Pancreas (tissue), 10 donors: Measurements from ENCODE around the gene EVA1A. TPM values are rescaled to one million over a fixed set of nuclear protein-coding genes. Genes with fewer than 3 reads are reported as not detected.

ENCODE experiments used
- ATAC-seq, 4 donors: fragments of 200-7000 bp; cut with Tn5 transposase; one replicate each; pipeline versions ENCODE4 v1.8.0 to v1.9.1; 2020; ENCODE audit warnings: mild to moderate bottlenecking in 4 of 4, moderate library complexity in 4 of 4
- DNase-seq, 6 donors: peaks; one replicate each; pipeline ENCODE4 v3.0.0-alpha.2; 2020
- FAIRE-seq: peaks from 2 replicates; lab custom pipeline; 2012; peaks lifted over from hg19 to GRCh38; lab: Jason Lieb, UNC
- H3K27ac ChIP-seq, 4 donors: fragments of 200-600 bp; sonication (generic); 1 replicate in 3 of 4; 2 replicates in 1 of 4; pipeline versions ENCODE4 v1.5.0 to v1.8.0; 2020
- H3K27me3 ChIP-seq, 4 donors: fragments of 200-600 bp; one replicate each; pipeline ENCODE4 v1.8.0; 2021
- H3K36me3 ChIP-seq, 3 donors: fragments of 200-600 bp; sonication (generic) in 1 of 3; one replicate each; pipeline versions ENCODE4 v1.5.0 to v1.8.0; 2020 to 2021
- H3K4me1 ChIP-seq, 3 donors: fragments of 200-600 bp; one replicate each; pipeline ENCODE4 v1.8.0; 2021
- H3K4me3 ChIP-seq, 4 donors: fragments of 200-600 bp; sonication (generic) in 2 of 4; one replicate each; pipeline versions ENCODE4 v1.5.0 to v1.8.0; 2020 to 2021
- H3K9me3 ChIP-seq, 4 donors: fragments of 200-600 bp; one replicate each; pipeline ENCODE4 v1.8.0; 2021
- WGBS, 2 donors: extraction: QIAGEN DNeasy Blood & Tissue Kit; methylation state at CpG; one replicate each; pipeline ENCODE4 v1.1.7; 2013; 5-methylcytosine and 5-hydroxymethylcytosine counted together
- intact Hi-C, 3 donors: fragments of 100-400 bp; cut with DNase I; formaldehyde crosslinking; loops; one replicate each; pipeline versions ENCODE4 v1.11.1 to v1.14.2; 2022
- polyA plus RNA-seq, 2 donors: library from polyadenylated mRNA; stranded (reverse); fragments of 200-250 nt; gene quantifications; one replicate each; pipeline ENCODE4 v1.2.3, GENCODE V29; 2013
- total RNA-seq, 6 donors: library from RNA; stranded (reverse); fragmentation: NEBNext Ultra II Directional in 4 of 6; extraction: Animal tissue kit (Norgen Biotek cat#: 25700) in 4 of 6; gene quantifications; one replicate each; pipeline versions ENCODE4 v1.2.1 to v1.2.4, GENCODE V29; 2021 to 2023
- TF ChIP-seq, protein P1 (sequence below), 4 donors: fragments of 200-600 bp; sonication (generic) in 3 of 4; IDR thresholded peaks; one replicate each; pipeline versions ENCODE4 v1.5.0 to v1.8.0; 2021; ENCODE audit warnings: antibody characterized with exemption in 4 of 4
- donor health status: healthy with polysubstance abuse.
- donor health status: DM: no; HTN: no; CAD: no; lungs with moderate emphysema.
- donor health status: DM: no; HTN: no; CAD: no.
- donor health status: control.
- donor health status: control.
- donor health status: Bipolar disorder and iron deficiency.
- donor health status: DM: yes; HTN: yes; CAD: no.
- donor health status: DM: no; HTN: no; CAD: no.
- donor health status: DM: no; HTN: no; CAD: no.
- donor health status: DM: yes; HTN: yes; CAD: no.

EVA1A gene, protein sequence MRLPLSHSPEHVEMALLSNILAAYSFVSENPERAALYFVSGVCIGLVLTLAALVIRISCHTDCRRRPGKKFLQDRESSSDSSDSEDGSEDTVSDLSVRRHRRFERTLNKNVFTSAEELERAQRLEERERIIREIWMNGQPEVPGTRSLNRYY
- total RNA-seq = 10 to 100 TPM; 16.1 to 29.4 (median 19.9) TPM
- 10 to 100 TPM; 26.2 to 36.8 TPM for polyA plus RNA-seq

DNA sequence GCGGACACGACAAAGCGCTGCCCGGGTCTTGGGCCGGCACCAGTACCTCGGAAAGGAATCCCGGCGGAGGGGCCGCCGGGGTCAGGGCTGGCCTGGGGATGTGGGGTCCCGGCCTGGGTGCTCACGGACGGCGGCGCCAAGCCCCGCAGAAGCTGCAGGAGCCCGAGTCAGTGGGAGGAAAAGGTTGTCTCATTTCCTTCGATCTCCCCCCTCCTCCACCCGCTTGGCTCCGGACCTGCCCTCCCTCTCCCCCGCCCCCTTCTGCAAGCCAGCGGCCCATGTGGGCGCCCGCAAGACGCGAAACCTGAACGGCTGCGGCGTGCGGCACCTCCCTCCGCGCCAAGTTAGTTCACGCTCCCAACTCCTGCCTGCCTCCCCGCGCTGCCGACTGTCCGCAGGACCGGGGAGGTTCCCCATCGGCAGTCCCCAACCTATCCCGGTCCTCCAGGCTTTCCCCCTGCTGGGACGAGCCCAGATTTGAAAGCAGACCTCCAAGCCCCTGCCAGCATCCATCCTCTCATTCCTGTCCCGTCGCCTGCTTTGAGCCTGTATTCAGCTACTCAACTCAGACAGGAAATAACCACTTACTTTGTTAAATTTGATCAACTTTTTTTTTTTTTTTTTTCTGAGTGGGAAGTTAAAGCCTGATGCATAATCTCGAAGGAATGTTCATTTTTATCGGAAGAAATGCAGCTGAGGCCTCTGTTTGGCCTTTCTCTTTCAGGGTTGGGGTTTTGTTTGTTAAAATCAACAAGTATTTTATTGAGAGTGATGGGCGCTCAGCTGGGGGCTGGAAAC, at the start of gene EVA1A:
EVA1A (minus strand) TSS at position 172 of the 798 bp plus-strand sequence. CDS start 42,799 bp downstream, outside the sequence.
- H3K36me3 ChIP-seq = no peaks in the 10 kb centered on the region
- peaks cover 3 to 36% (median 20%) of the 10 kb centered on the region in 3 donors for H3K4me1 ChIP-seq

DNA sequence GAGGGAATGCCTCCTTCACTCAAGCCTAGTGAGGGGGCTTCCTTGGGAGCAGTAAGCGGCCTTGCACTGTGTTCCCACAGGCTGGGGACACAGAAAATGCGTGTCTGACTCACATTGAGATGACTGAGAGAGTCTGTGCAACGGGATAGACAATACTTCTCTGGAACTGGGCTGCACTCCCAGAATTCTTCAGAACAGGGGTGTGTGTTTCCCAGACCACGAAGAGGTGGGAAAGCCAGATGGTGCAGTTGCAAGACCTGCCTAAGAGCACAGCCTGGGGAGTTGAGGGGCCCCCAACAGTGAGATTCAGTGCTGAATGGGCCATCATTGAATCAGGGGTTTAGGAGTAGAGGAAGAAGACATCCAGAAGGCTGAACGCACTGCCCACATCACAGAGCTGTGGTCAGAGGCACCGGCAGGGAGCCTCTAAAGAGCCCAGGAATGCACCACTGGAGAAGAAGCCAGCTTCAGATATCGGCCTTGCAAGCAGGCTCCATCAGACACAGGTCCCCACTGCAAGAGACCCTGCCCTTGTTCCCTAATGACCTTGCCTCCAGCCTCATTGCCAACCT, 49.3 kb upstream of the EVA1A start:
- Histone ChIP-seq H3K27me3 (no peaks in the 10 kb centered on the region), H3K4me1 (peaks cover 0 to 16% (median 0%) of the 10 kb centered on the region in 3 donors), H3K4me3 (no peak overlapping the region), H3K9me3 (no peaks in the 10 kb centered on the region), H3K27ac (no peak overlapping the region), H3K36me3 (no peaks in the 10 kb centered on the region)
- WGBS, 2 donors = 65 to 73% methylated on average over 7 of the region's 7 CpGs
- FAIRE-seq = no peak
- TF ChIP-seq, protein P1, sequence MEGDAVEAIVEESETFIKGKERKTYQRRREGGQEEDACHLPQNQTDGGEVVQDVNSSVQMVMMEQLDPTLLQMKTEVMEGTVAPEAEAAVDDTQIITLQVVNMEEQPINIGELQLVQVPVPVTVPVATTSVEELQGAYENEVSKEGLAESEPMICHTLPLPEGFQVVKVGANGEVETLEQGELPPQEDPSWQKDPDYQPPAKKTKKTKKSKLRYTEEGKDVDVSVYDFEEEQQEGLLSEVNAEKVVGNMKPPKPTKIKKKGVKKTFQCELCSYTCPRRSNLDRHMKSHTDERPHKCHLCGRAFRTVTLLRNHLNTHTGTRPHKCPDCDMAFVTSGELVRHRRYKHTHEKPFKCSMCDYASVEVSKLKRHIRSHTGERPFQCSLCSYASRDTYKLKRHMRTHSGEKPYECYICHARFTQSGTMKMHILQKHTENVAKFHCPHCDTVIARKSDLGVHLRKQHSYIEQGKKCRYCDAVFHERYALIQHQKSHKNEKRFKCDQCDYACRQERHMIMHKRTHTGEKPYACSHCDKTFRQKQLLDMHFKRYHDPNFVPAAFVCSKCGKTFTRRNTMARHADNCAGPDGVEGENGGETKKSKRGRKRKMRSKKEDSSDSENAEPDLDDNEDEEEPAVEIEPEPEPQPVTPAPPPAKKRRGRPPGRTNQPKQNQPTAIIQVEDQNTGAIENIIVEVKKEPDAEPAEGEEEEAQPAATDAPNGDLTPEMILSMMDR (IDR thresholded peaks at IDR 0.05) = no peak
- intact Hi-C loops = loop anchor here (5.0 to 10.0 kb wide), 2 partner anchors 135 to 138 kb away; no protein-coding TSS in a partner anchor
- no peak for DNase-seq
- no peak for ATAC-seq

More for the DNA sequence above, at the start of gene EVA1A:
- peak; percentile 88 to 92 (median 90) for ATAC-seq
- Histone ChIP-seq H3K27ac (peak within 1 kb of the TSS; percentile 98 to 99 (median 98)), H3K27me3 (no peaks in the 10 kb centered on the region), H3K4me3 (peak within 1 kb of the TSS; percentile 64 to 85 (median 80)), H3K9me3 (no peaks in the 10 kb centered on the region)
- WGBS, 2 donors = 1 to 2% methylated on average over 33 to 46 of the region's 46 CpGs
- TF ChIP-seq, protein P1 (IDR thresholded peaks at IDR 0.05) = no peak
- no peak for FAIRE-seq
- intact Hi-C loops = no loop called here
- peak; percentile 84 to 91 (median 89) for DNase-seq

DNA sequence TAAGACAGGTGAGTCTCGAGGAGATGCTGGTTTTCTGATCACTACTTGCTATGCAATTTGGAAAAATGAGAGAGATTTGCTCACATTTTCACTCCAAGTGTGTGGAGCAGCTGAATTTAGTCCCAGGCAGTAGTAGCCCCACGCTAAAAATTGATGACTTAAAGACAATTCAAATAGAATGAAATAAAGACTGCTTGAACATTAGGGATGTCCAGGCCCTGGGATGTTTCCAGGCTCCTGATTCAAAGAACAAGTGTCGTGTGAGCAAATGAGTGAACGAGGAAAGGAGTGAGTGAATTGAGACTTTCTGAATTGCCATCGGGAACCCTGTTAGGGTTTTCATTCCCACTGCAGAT, 48.6 kb upstream of the EVA1A start:
- Histone ChIP-seq H3K4me1 (peaks cover 0 to 16% (median 0%) of the 10 kb centered on the region in 3 donors), H3K36me3 (no peaks in the 10 kb centered on the region), H3K4me3 (no peak overlapping the region), H3K9me3 (no peaks in the 10 kb centered on the region), H3K27ac (no peak overlapping the region), H3K27me3 (no peaks in the 10 kb centered on the region)
- FAIRE-seq = no peak
- no peak for DNase-seq
- WGBS, 2 donors = 28 to 29% methylated on average over 5 of the region's 5 CpGs
- intact Hi-C loops = no loop called here
- TF ChIP-seq, protein P1 (IDR thresholded peaks at IDR 0.05) = no peak
- no peak for ATAC-seq

DNA sequence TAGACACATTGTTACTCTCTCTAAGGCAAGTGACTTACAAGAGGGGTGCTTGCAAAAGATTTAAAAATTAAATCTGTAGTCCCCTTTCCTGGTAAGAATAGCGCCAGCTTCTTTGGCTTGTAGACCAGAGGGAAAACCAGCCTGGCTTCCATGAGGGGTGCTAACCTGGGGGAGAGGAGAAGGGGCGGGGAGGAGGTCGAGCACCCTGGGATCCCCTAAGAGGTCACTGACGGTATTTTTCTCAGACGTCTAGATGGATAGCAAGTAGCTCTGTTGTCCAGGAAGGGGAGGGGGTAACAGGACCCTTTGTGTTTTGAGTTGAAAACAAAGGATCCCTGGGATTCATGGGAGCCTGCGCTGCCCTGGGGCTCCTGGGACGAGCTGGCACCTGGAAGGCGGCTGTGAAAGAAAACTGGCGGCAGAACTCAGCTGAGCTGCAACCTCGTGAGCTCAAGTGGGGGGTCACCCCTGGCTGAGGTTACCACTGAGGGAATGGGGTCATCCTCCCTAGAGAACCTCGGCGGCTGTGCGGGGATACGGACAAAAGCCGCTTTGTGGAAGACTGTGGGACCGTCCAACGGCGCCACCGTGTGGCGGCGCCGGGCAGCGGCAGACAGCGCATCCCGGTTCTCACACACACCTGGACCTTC, 48.1 kb upstream of the EVA1A start:
- Histone ChIP-seq H3K4me1 (peaks cover 0 to 16% (median 0%) of the 10 kb centered on the region in 3 donors), H3K4me3 (peak overlapping the region in 2 of 4 donors; percentile 16 to 31), H3K27ac (no peak overlapping the region), H3K9me3 (no peaks in the 10 kb centered on the region), H3K36me3 (no peaks in the 10 kb centered on the region), H3K27me3 (no peaks in the 10 kb centered on the region)
- TF ChIP-seq, protein P1 (IDR thresholded peaks at IDR 0.05) = peak; percentile 81 to 96 (median 94)
- intact Hi-C loops = no loop called here
- DNase-seq (peak; percentile 56 to 90 (median 80)), ATAC-seq (peak; percentile 95 to 98 (median 96)), FAIRE-seq (no peak)
- WGBS, 2 donors = 10% methylated on average over 25 of the region's 25 CpGs
